Measurements from ENCODE around the gene PPIE.
"Not testable (repeated sequence)": the region's sequence is repeated elsewhere in the genome, so short reads cannot be mapped to it uniquely, and the experiment has no call there.

DNA sequence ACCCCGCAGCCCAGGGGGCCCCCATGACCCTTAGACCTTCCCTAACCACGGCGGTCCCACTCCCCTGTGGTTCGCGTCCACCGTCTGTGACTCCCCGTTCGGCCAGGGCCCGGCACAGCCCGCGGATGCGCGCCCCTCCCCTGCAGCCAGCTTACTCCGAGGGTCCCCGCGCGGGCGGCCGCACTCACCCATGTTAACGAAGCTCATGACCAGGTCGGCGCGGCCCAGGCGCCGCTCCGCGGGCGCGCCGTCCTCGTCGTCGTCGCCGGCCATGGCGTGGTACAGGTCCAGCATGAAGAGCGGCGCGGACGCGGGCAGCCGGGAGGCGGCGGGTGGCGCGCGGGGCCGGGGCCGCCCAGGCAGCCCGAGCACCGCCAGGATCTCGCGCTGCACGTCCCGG, 49.3 kb downstream of the PPIE start:
- not testable (repeated sequence) for TF ChIP-seq CTCF (IDR thresholded peaks at IDR 0.05; ENCODE audit: borderline replicate concordance, extremely low read depth, low read length, poor library complexity, severe bottlenecking); EZH2 (IDR thresholded peaks at IDR 0.05; ENCODE audit: borderline replicate concordance, low read depth, low read length, severe bottlenecking)
